CD4-positive, alpha-beta T cell treated with Interleukin-17A for 1 hour (primary cell): Measurements from ENCODE around the gene TEX38.
"Not testable (repeated sequence)": the region's sequence is repeated elsewhere in the genome, so short reads cannot be mapped to it uniquely, and the experiment has no call there.

Experiments
- DNase-seq: peaks from one replicate; pipeline ENCODE4 v3.0.0-alpha.2; 2020

TEX38 gene

GRCh38 chr1:46656643-46657042 is 15.0 kb upstream of the TEX38 start:
- DNase-seq, result no peak

GRCh38 chr1:46657775-46658174 is 13.9 kb upstream of the TEX38 start:
- DNase-seq, result no peak

GRCh38 chr1:46659307-46659870 is 12.3 kb upstream of the TEX38 start:
- no peak for DNase-seq

GRCh38 chr1:46660116-46660515 is 11.5 kb upstream of the TEX38 start:
- DNase-seq, result not testable (repeated sequence)

- DNase-seq, result not testable (repeated sequence)
Measured at GRCh38 chr1:46662919-46663318, 8.7 kb upstream of the TEX38 start.

GRCh38 chr1:46665983-46666382 is 5.7 kb upstream of the TEX38 start:
- no peak for DNase-seq

GRCh38 chr1:46667782-46668760 is 3.6 kb upstream of the TEX38 start, which contains the start of gene ATPAF1:
TSS of gene ATPAF1 (minus strand) at chr1:46668364. CDS start at chr1:46668322, 42 bp downstream.
- peak; percentile 67 for DNase-seq

GRCh38 chr1:46670134-46670533 is 1.5 kb upstream of the TEX38 start:
- no peak for DNase-seq

GRCh38 chr1:46672696-46673095 is 1.0 kb downstream of the TEX38 start:
- DNase-seq, result no peak

GRCh38 chr1:46673749-46674182 is 2.1 kb downstream of the TEX38 start:
- DNase-seq, result no peak

- DNase-seq, result peak; percentile 55
Measured at GRCh38 chr1:46675549-46676314, 4.1 kb downstream of the TEX38 start.

- DNase-seq, result no peak
Measured at GRCh38 chr1:46676531-46676930, 4.9 kb downstream of the TEX38 start.

GRCh38 chr1:46677339-46677738 is 5.7 kb downstream of the TEX38 start:
- DNase-seq, result no peak

- no peak for DNase-seq
Measured at GRCh38 chr1:46679789-46680573, 8.3 kb downstream of the TEX38 start.

- DNase-seq, result no peak
Measured at GRCh38 chr1:46681333-46682034, 9.8 kb downstream of the TEX38 start.

GRCh38 chr1:46682064-46682463 is 10.4 kb downstream of the TEX38 start:
- no peak for DNase-seq

GRCh38 chr1:46684670-46685069 is 13.0 kb downstream of the TEX38 start:
- DNase-seq, result no peak

GRCh38 chr1:46686255-46686654 is 14.6 kb downstream of the TEX38 start:
- no peak for DNase-seq

- DNase-seq, result no peak
Measured at GRCh38 chr1:46687093-46687659, 15.5 kb downstream of the TEX38 start.

- DNase-seq, result no peak
Measured at GRCh38 chr1:46687921-46688509, 16.4 kb downstream of the TEX38 start.

GRCh38 chr1:46689356-46689755 is 17.7 kb downstream of the TEX38 start:
- DNase-seq, result no peak
